HAP-1 (cell line): ENCODE measurements around the gene DUSP15.
A peak's percentile ranks its signal among the peaks of the same experiment; 100 is the strongest.
"Not testable (repeated sequence)": the region's sequence is repeated elsewhere in the genome, so short reads cannot be mapped to it uniquely, and the experiment has no call there.

Experiments
- DNase-seq, 2 experiments: peaks; one replicate each; pipeline ENCODE4 v3.0.0-alpha.2; 2016 to 2020; ENCODE audit warnings: low spot score in 2 of 2
- H3K27me3 ChIP-seq: fragments of 250-450 bp; sonication (Bioruptor Pico); 2 replicates; pipeline ENCODE4 v1.5.1; 2020; ENCODE audit warnings: low read depth, mild to moderate bottlenecking, moderate library complexity
- H3K36me3 ChIP-seq: fragments of 250-450 bp; sonication (Bioruptor Pico); replicated peaks from 2 replicates; pipeline ENCODE4 v1.5.1; 2020; ENCODE audit warnings: mild to moderate bottlenecking
- H3K4me1 ChIP-seq: fragments of 250-450 bp; sonication (Bioruptor Pico); 2 replicates; pipeline ENCODE4 v1.5.1; 2020; ENCODE audit warnings: mild to moderate bottlenecking
- H3K4me3 ChIP-seq: fragments of 250-450 bp; sonication (Bioruptor Pico); 2 replicates; pipeline ENCODE4 v1.5.1; 2020; ENCODE audit warnings: mild to moderate bottlenecking, moderate library complexity
- H3K9me3 ChIP-seq: fragments of 250-450 bp; sonication (Bioruptor Pico); 2 replicates; pipeline ENCODE4 v1.5.1; 2020; ENCODE audit warnings: mild to moderate bottlenecking, moderate library complexity
- in situ Hi-C: fragments of 300-500 bp; cut with MboI; formaldehyde crosslinking; loops from 3 replicates; pipeline ENCODE4 v1.14.3; 2020; ENCODE audit warnings: low sequenced_read_pairs, inconsistent platforms, mixed read lengths

Gene DUSP15, protein sequence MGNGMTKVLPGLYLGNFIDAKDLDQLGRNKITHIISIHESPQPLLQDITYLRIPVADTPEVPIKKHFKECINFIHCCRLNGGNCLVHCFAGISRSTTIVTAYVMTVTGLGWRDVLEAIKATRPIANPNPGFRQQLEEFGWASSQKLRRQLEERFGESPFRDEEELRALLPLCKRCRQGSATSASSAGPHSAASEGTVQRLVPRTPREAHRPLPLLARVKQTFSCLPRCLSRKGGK

DNA sequence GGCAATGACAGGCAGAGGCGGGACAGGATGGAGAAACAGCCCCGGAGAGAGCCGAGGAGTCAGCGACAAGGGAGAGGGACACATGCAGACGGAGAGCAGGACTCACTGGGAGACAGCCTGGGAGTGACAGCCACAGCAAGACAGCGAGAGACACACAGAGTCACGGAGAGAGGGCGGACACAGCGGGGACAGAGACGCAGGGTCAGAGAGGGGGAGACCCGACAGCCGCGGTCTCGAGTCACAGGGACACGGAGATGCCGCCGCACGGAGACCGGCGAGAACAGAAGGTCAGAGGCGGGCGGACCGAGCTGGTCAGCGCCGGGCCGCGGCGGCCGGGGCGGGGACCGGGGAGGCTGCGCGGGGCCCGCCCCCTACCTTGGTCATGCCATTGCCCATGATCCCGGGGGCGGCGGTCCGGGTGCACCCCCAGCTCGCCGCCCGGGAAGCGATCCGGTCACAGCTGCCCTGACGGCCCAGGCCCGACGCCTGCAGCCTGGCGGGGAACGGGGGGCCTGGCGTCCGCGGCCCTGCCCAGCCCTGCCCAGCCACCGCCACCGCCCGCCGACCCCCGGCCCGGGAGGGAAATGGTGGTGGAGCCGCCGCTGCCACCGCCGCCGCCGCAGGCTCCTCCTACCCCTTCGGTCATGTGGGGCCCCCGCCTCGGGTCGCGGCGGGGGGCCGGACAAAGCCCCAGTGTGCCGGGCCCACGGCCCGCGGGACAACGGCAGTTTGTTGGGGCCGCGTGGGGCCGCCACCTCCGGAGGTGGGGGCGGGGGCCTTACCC, at the start of gene DUSP15, which contains the start of gene TTLL9:
Gene DUSP15 (minus strand): TSS at position 586 of the 784 bp plus-strand sequence. CDS start 190 bp downstream, at position 396.
Gene TTLL9 (plus strand): TSS at position 693 of the 784 bp plus-strand sequence. CDS start 493 bp downstream, outside the sequence.
- peak within 1 kb of the TSS; percentile 50 for H3K4me3 ChIP-seq
- no peaks in the 10 kb centered on the region for H3K9me3 ChIP-seq
- peak; percentile 33 to 69 for DNase-seq
- H3K4me1 ChIP-seq = peaks cover 6% of the 10 kb centered on the region
- H3K27me3 ChIP-seq = no peaks in the 10 kb centered on the region
- in situ Hi-C loops = no loop called here
- H3K36me3 ChIP-seq = no peaks in the 10 kb centered on the region

DNA sequence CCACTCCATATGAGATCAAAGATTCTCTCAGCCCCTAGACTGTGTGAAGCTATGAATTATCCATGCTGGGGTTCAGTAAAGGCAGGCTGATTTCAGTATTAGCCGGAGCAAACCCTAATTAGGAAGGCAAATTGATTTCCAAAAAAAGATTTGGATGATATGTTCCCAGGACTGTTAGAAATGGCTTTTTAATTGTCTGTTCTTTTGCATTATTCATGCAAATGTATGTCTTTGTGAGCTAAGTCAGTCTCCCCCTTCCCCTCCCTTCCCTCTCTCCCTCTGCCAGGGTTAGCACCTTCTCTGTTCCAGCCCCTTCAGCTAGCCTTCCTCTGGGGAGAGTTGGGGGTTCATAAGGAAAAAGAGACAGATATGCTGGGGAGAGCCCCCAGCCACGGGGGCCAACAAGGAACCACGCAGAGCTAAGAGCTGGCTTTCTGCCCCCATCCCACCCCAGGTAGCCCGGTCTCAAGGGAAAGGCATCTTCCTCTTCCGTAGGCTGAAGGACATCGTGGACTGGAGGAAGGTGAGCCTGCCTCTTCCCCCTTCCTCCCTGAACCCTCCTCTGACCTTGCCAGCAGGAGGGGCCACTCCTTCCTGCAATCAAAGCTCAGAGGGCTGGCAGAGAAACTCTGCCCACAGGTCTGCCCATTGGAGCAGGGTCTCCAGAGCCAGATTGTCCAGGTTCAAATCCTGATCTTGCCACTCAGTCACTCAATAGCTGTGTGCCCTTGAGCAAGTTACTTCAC, 49.3 kb upstream of the DUSP15 start:
- no peak overlapping the region for H3K4me3 ChIP-seq
- H3K9me3 ChIP-seq = no peaks in the 10 kb centered on the region
- no peak for DNase-seq
- H3K36me3 ChIP-seq = no peaks in the 10 kb centered on the region
- H3K27me3 ChIP-seq = no peaks in the 10 kb centered on the region
- in situ Hi-C loops = no loop called here
- H3K4me1 ChIP-seq = no peaks in the 10 kb centered on the region

DNA sequence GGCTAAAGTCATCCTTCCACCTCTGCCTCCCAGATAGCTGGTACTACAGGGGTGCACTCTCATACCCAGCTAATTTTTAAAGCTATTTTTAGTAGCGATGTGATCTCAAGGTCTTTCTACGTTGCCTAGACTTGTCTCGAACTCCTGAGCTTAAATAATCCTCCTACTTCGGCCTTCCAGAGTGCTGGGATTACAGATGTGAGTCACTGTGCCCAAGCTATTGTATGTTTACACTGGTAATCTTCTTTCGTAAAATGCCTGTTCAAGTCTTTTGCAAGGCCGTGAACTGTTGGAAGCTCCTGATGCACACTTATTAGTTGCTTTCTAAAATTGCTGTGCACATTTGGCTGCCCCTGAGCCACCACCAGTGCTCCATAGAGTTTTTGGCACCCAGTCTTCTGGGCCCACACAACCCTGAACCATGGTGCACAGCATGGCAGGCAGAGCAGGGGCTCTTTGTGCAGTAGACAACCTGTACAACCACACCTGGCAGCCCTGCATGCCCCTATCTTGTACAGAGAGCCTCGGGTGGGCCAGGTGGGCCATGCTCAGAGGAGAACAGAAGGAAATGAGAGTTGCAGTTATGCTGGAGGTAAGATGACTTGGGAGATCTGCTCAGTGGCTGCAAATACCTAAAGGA, 48.3 kb upstream of the DUSP15 start:
- Histone ChIP-seq H3K4me3 (no peak overlapping the region), H3K27me3 (no peaks in the 10 kb centered on the region), H3K4me1 (no peaks in the 10 kb centered on the region), H3K36me3 (no peaks in the 10 kb centered on the region), H3K9me3 (no peaks in the 10 kb centered on the region)
- no peak for DNase-seq
- in situ Hi-C loops = no loop called here

DNA sequence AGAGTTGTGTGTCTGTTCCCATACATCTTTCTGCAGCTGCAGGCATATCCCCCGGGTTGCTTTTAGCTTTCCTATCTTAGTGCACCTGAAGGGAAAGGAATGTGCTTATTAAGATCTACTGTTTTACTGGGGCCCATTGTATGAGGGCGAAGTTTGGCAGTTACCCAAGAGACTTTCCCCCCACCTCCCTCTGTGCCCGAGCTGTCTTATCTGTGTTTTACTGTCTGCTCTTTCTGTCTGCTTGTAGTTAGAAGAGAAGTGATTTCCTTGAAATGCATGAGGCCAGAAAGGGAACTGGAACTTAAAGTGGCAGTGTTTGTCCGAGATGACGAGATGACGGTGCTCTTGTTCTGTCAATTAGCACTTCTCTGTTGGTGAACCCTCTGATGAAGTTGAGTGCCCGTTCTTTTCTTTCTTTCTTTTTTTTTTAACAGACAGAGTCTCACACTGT, 47.7 kb upstream of the DUSP15 start:
- in situ Hi-C loops, H3K4me3 ChIP-seq, H3K9me3 ChIP-seq, H3K27me3 ChIP-seq, DNase-seq, H3K36me3 ChIP-seq, H3K4me1 ChIP-seq: not testable (repeated sequence)

DNA sequence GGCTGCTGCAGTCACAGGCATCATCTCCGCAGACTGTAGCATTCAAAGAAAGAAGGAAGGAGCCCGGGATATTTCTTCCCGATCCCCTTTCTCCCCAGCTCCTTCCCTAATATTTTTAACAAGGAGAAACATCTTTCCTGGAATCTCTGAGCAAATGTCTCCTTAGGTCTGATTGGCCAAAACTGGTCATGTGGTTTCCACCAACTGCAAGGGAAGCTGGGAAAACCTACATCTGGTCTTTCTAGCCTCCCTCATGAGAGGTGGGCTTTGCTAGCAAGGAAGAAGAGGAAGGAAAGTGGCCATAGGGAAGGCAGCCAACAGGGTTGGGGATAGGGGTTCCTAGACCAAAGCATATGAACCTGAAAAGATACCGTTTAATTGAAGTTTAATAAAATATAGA, 46.4 kb upstream of the DUSP15 start:
- DNase-seq = no peak
- H3K4me3 ChIP-seq = no peak overlapping the region
- no peaks in the 10 kb centered on the region for H3K4me1 ChIP-seq
- no peaks in the 10 kb centered on the region for H3K9me3 ChIP-seq
- no peaks in the 10 kb centered on the region for H3K36me3 ChIP-seq
- no peaks in the 10 kb centered on the region for H3K27me3 ChIP-seq
- in situ Hi-C loops = no loop called here

DNA sequence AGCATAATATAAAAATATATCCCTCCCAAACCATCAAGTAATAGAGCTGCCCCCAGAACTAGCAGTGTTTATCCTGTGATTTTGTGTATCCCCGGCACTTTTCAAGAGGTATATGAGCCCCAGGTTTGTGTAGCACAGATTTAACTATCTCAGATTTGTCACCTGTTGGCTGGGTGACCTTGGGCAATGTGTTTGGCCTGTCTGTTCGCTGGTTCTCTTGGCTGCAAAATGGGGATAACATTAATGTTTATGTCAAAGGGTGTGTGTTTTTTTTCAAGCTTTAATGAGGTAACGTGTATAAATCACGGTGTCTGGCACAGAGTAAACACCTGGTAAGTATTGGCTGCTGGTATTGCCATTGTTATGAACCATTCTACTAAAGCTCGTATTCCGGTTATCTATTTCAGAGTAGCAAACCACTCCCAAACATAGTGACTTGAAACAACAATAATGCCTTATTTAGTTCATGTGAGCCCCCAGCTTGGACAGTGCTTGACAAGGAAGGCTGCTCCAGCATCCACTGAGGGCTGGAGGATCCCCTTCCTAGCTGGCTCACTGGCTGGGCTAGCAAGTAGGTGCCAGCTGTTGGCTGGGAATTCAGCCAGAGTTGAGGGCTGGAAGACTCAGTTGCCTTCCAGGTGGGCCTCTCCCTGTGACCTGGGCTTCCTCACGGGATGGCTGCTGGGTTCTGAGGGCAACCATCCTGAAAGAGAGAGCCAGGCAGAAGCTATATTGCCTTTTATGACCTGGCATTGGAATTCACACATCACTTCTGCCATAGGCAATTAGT, 45.4 kb upstream of the DUSP15 start:
- Histone ChIP-seq H3K9me3 (no peaks in the 10 kb centered on the region), H3K36me3 (no peaks in the 10 kb centered on the region), H3K27me3 (no peaks in the 10 kb centered on the region), H3K4me1 (no peaks in the 10 kb centered on the region), H3K4me3 (no peak overlapping the region)
- in situ Hi-C loops = no loop called here
- no peak for DNase-seq

DNA sequence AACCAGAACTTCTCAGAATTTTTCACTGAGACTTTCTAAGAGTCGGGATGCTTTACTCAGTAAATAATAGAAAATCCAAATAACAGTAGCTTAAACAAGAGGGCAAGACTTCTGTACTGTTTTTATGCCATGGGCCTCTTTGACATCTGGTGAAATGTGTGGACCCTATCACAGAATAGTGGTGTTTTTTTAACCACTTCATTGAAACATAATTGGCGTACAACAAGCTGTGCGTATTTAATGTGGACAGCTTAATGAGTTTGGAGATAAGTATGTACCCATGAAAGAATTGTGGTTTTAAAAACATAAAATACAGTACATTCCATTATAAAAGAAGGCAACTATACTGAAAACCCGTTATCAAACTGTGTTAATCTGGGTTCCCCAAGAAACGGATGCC, 43.8 kb upstream of the DUSP15 start:
- no peak overlapping the region for H3K4me3 ChIP-seq
- DNase-seq = no peak
- in situ Hi-C loops = no loop called here
- no peaks in the 10 kb centered on the region for H3K9me3 ChIP-seq
- H3K4me1 ChIP-seq = no peaks in the 10 kb centered on the region
- H3K36me3 ChIP-seq = no peaks in the 10 kb centered on the region
- H3K27me3 ChIP-seq = no peaks in the 10 kb centered on the region

DNA sequence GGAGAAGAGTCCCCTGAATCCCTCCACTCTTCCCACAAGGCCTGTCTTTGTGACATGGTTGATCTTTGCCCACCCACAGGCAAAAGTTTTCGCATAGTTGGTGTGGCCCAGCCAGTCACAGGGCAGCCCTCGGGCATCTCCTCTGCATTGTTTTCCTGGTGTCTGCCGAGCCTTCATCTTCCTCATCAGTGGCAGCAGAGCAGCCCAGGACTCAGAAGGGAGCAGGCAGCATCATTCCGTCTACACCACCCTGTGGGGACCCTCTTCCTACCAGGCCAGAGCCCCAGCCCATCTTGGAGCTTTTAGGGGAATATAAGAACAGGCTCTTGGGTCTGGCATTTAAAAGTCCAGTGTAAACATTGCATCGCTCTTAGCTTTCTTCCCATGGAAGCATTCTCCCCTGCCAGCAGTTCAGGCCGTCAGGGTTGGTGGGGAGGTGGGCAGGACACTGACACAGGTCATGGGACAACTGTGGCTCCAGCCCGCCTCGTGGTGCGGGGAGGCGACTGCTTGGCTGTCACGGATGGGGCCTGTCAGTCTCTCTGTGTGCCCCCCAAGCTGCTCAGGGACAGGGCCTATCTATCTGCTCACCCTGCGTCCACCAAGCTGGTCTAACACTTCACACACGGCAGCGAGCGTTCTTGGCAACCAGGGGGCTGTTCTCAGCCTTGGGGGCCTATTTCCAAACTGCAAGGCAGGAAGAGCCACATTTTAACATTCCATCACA, 43.3 kb upstream of the DUSP15 start:
- Histone ChIP-seq H3K9me3 (no peaks in the 10 kb centered on the region), H3K4me3 (no peak overlapping the region), H3K4me1 (no peaks in the 10 kb centered on the region), H3K27me3 (no peaks in the 10 kb centered on the region), H3K36me3 (no peaks in the 10 kb centered on the region)
- DNase-seq = no peak
- in situ Hi-C loops = no loop called here

DNA sequence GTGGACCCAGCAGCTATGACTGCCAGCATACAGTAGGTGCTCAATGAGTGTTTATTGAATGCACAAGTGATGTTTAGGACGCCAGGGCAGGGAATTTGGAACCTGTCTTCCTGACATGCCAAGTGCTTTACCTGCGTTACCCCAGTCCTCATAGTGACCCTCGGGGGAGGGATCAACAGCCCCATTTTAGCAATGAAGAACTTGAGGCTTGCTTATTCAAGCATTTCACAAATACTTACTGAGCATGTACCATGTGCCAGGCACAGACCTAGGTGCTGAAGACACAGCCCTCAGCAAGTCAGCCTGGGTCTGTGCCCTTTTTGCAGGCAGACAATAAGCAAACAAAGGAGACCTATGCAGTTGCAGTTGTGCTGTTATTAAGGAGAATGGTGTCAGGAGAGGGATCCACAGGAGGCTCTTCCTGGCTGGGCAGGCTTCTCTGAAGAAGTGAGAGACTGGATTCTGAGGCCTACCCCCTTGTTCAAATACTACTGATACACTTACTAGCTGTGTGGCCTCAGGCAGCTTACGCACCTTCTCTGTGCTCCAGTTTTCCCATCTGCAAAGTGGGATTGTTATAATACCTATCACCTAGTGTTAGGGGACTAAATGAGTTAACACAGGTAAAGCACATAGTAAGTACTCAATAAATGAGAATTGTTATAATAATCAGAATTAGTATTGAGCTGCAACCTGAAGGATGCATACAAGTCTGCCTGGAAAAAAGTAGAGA, 39.9 kb upstream of the DUSP15 start:
- no peaks in the 10 kb centered on the region for H3K36me3 ChIP-seq

DNA sequence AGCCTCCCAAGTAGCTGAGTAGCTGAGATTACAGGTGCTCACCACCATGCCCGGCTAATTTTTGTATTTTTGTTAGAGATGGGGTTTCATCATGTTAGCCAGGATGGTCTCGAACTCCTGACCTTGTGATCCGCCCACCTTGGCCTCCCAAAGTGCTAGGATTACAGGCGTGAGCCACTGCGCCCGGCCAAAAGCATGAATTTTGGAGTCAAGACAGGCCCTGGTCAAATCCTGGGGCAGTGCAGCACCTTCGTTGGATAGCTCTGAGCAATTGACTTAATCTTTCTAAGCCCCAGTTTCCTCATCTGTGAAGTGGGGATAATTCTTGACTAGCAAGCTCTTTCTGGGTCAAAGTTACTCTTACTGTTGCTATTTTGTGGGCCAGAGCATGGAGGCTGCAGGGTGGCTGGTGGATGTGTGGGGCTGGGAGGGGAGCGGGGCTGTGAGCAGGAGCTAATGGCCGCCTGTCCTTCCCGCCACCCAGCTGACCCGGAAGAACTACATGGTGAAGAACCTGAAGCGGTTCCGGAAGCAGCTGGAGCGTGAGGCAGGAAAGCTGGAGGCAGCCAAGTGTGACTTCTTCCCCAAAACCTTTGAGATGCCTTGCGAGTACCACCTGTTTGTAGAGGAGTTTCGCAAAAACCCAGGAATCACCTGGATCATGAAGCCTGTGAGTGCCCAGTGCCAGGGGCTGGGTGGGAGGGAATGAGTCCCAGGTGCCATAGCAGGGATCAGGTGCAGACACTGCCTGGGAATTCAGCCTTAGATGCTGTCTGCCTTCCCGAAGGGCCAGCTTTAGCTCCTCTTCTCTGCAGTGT, 39.1 kb upstream of the DUSP15 start:
- H3K4me1 ChIP-seq = no peaks in the 10 kb centered on the region
- H3K27me3 ChIP-seq = no peaks in the 10 kb centered on the region
- no peaks in the 10 kb centered on the region for H3K36me3 ChIP-seq
- in situ Hi-C loops = no loop called here
- no peak for DNase-seq
- no peak overlapping the region for H3K4me3 ChIP-seq
- H3K9me3 ChIP-seq = no peaks in the 10 kb centered on the region

More for the DNA sequence above, 39.9 kb upstream of the DUSP15 start:
- H3K27me3 ChIP-seq = no peaks in the 10 kb centered on the region
- no peaks in the 10 kb centered on the region for H3K4me1 ChIP-seq
- no peak for DNase-seq
- no peaks in the 10 kb centered on the region for H3K9me3 ChIP-seq
- no peak overlapping the region for H3K4me3 ChIP-seq
- in situ Hi-C loops = no loop called here

DNA sequence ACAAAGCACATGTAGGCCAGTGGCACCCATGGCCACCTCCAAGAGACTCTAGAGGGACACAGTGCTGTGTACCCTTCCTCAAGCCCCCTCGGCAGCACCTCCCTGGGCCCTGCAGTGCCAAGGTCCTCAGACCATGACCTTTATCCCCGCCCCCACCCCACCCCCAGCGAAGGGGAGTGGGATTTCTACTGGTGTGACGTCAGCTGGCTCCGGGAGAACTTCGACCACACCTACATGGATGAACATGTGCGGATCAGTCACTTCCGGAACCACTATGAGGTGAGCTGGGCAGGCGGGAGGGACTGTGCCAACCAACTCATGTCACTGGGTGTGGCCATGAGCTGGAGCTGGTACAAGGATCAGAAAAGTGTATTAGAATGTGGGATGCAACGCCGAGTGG, 38.1 kb upstream of the DUSP15 start:
- Histone ChIP-seq H3K27me3 (no peaks in the 10 kb centered on the region), H3K4me3 (no peak overlapping the region), H3K9me3 (no peaks in the 10 kb centered on the region), H3K4me1 (no peaks in the 10 kb centered on the region), H3K36me3 (no peaks in the 10 kb centered on the region)
- no peak for DNase-seq
- in situ Hi-C loops = no loop called here
